GM21360 (cell line): Measurements from ENCODE around the gene AP1M2.

Experiments used
- ATAC-seq: cut with Tn5 transposase; IDR thresholded peaks from one replicate; pipeline ENCODE4 v1.9.1; 2021; ENCODE audit warnings: mild to moderate bottlenecking, moderate library complexity; ENCODE audit not compliant: unreplicated experiment

AP1M2 gene

DNA sequence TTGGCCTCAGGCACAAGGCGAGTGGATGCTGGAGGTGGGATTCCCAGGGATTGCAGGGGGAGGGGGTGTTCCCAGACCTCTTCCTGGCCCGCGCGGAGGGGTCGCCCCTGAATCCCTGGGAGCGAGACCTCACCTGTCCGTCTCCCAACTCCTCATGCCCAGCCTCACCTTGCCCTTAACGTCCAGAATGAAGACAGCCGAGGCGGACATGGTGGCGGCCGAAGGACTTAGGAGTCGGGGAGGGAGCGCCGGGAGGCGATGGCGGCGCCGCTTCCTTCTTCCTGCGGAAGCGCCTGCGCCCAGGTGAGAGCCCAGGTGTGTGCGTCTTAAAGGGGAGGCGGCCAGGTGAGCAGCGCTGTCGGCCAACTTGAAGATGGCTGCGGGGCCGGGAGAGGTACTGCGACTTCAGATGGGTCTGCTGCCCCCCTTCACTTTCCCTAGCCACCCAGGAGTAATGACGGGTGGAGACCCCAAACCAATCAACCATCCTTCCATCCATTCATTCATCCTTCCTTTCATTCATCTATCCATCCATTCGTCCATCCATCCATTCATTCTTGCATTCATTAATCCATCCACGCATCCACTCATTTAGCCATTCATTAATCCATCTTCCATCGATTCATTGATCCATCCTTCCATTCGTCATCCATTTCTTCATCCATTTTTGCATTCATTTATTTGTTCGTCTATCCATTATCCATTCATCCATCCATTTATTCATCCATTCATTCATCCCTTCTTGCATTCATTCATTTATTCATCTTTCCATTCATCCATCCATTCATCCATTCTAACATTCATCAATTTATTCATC lies at the start of gene AP1M2:
Gene AP1M2 (minus strand): TSS at position 291 of the 817 bp plus-strand sequence. CDS start 81 bp downstream, at position 210.
- no peak for ATAC-seq

GRCh38 chr19:10636304-10636972 lies 49.3 kb upstream of the AP1M2 start:
- ATAC-seq, result no peak

DNA sequence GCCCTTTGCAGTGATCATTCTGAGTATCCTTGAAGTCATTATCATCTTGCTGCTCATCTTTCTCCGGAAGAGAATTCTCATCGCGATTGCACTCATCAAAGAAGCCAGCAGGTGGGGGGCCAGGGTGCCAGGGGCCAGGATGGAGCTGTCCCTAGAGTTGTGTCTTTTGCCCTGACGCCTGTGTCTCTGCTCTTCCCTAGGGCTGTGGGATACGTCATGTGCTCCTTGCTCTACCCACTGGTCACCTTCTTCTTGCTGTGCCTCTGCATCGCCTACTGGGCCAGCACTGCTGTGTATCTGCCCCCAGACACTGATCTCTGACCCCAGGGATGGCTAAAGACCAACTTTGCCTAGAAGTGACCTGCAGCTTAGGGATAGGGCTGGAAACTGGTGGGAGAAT lies 47.9 kb upstream of the AP1M2 start:
- ATAC-seq, result no peak

- ATAC-seq, result no peak
These were observed 47.3 kb upstream of the AP1M2 start for GRCh38 chr19:10634430-10634829.

- no peak for ATAC-seq
These were observed 44.8 kb upstream of the AP1M2 start for GRCh38 chr19:10631874-10632273.

DNA sequence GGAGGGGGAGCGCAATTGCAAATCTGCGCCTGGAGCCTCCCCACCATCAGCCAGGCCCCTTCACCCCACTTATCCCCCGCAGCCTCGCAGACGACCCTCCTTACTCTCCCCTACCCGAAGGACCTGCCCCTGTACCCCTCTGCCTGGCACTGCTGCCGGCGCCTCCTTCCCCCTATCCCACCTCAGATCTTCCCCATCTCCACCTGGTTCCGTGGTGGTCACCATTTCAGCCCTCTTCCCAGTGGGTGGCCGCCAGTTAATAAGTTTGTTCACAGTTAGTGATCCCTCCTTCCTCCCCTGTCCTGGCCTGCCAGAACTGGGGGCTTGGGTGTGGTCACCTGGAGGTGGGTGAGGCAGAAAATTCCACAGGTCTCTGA lies 38.6 kb upstream of the AP1M2 start:
- no peak for ATAC-seq

- ATAC-seq, result no peak
These were observed 38.1 kb upstream of the AP1M2 start, which contains the start of gene SLC44A2 for GRCh38 chr19:10625003-10625761. Gene SLC44A2, plus strand, starts transcription at chr19:10625553. Its CDS starts 81 bp downstream, at chr19:10625634.

DNA sequence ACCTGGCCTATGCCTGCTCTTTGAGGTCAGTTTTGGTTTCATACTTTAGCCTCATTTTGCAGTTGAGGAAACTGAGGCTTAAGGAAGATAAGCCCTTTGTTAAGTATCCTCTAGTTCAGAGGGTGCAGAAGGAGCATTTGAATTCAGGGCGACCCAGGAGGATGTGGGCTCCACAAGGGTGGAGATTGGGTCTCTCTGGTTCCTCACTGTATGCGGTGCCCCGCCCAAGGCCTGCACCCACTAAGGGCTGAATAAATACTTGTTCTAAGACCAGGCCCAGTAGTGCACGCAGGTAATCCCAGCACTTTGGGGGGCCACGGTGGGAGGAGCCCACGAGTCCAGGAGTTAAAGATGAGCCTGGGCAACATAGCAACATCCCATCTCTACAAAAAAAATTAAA lies 37.5 kb upstream of the AP1M2 start:
- ATAC-seq, result no peak

DNA sequence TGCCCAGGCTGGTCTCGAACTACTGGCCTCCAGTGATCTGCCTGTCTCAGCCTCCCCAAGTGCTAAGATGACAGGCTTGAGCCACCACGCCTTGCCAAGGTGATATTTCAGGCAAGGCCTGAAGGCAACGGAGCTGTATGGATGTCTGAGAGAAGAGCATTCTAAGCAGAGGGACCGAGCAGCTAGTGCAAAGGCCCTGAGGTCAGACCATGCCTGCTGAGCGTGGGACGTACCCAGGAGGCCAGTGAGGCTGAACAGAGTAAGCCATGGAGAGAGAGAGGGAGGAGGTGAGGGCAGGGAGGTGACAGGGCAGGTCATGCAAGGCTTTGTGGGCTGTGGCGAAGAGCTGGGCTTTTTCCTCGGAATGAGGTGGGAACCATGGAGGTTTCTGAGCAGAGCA lies 34.9 kb upstream of the AP1M2 start:
- no peak for ATAC-seq

DNA sequence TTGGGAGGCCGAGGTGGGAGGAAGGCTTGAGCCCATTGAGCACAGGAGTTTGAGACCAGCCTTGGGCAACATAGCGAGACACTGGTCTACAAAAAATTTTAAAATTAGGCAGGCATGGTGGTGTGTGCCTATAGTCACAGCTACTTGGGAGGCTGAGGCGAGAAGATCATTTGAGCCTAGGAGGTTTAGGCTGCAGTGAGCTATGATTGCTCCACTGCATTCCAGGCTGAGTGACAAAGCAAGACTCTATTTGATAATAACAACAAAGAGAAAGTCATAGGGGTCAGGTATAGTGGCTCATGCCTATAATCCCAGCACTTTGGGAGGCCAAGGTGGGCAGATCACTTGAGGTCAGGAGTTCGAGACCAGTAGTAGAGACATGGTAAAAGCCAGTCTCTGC lies 33.7 kb upstream of the AP1M2 start:
- ATAC-seq, result no peak

GRCh38 chr19:10618846-10619245 lies 31.7 kb upstream of the AP1M2 start:
- ATAC-seq, result no peak

GRCh38 chr19:10617409-10618121 lies 30.5 kb upstream of the AP1M2 start:
- no peak for ATAC-seq

GRCh38 chr19:10615429-10616023 lies 28.4 kb upstream of the AP1M2 start:
- no peak for ATAC-seq

GRCh38 chr19:10612499-10613119 lies 25.5 kb upstream of the AP1M2 start:
- ATAC-seq, result no peak

GRCh38 chr19:10611907-10612306 lies 24.8 kb upstream of the AP1M2 start:
- ATAC-seq, result no peak

GRCh38 chr19:10604460-10604980 lies 17.4 kb upstream of the AP1M2 start:
- no peak for ATAC-seq

DNA sequence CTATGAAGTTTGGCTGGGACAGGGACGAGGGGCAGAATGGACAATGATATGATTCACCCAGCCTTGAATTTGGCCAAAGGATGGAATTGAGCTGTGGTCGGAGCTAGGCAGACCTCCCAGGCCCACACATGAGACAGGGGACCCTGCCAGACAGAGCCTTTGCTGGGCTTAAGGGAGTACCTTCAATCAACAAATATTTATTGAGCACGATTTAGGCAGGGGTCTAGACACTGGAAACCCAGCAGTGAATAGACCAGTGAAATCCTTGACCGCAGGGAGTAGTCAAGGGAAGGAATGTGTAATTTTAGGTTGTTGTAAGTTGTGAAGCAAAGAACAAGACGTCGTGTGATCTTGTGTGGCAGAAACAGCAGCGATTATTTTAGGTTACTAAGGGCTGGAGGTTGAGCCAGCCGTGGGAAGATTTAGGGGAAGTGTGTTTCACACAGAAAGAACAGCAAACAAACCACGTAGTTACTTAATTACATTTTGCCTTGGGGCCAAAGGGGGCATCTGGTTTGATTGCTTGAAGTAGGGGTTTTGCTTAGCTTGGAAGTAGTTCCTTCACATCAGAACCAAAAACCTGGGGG lies 16.9 kb upstream of the AP1M2 start:
- ATAC-seq, result no peak

DNA sequence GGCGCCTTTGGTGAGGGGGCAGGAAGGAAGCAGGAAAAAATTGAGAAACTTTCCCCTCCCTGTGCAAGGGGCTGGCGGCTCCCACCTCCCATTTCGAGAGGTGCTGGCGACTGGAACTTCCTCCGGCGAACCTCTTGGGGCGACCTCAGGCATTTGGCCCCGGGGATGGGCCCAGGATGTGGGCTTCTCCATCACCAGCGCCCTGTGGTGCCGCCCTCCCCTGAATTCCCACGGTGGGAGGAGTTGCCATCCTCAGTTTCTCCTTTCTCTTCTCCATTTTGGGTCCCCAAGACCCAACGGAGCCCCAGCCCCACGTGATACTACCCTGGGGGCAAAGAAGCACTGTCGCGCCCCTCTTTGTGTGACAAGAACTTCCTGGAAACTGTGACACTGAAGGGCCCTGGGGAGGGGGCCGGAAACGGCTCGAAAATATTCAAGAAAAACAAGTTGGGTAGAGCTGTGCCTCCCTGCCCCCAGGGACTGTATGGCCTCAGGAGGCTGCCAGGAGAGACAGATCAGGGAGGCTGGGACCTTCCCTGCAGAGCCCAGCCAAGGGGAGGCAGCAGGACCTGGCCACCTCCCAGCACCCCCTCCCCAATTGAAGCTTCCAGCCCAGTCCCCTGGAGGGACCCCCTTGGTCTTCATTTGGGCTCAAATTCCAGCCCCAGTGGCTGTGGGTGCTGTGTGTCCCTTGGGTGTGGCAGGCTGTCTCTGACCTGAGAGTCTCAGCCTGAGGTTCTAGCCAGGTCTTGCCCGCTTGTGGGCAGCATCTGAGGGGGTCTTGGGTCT lies 16.2 kb upstream of the AP1M2 start:
- no peak for ATAC-seq
